ENCODE results near the gene SCN1B. TPM values are rescaled to one million over a fixed set of nuclear protein-coding genes. Genes with fewer than 3 reads are reported as not detected.
"Not testable (repeated sequence)": the region's sequence is repeated elsewhere in the genome, so short reads cannot be mapped to it uniquely, and the experiment has no call there.

Gene SCN1B
- total and polyA plus RNA-seq, 5 donors from 2014 or later: 0.08 to 2.0 (median 0.17) TPM; not detected in 1

DNA sequence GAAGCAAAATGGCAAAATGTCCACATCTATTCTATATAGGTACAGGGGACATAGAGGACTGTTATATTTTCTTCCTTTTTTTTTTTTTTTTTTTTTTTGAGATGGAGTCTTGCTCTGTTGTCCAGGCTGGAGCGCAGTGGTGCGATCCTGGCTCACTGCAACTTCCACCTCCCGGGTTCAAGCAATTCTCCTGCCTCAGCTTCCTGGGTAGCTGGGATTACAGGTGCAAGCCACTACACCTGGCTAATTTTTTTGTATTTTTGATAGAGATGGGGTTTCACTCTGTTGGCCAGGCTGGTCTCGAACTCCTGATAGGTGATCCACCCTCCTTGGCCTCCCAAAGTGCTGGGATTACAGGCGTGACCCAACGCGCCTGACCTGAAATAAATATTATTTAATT is 32.0 kb upstream of the SCN1B start:
- H3K9me3 ChIP-seq (ENCODE audit: control insufficient read depth in 2 of 2, low read length in 2 of 2); H3K27me3 ChIP-seq (ENCODE audit: control insufficient read depth, insufficient read depth, low read length); H3K4me3 ChIP-seq (ENCODE audit: low read depth, low read length); DNase-seq; ATAC-seq (ENCODE audit: low read depth in 2 of 2); H3K36me3 ChIP-seq (ENCODE audit: control insufficient read depth, insufficient read depth, low read length); H3K27me3 Mint-ChIP-seq; H3K9me3 Mint-ChIP-seq: not testable (repeated sequence)
- Mint-ChIP-seq H3K36me3 (peaks cover 13% of the 10 kb centered on the region), H3K4me1 (peaks cover 8 to 69% (median 41%) of the 10 kb centered on the region in 4 donors), H3K27ac (peak overlapping the region; percentile 98), H3K4me3 (peak overlapping the region; percentile 87 to 90 (median 88))
- Histone ChIP-seq H3K4me1 (ENCODE audit: control insufficient read depth, insufficient read depth, low read length, poor library complexity, severe bottlenecking) (peaks cover 73% of the 10 kb centered on the region), H3K27ac (ENCODE audit: insufficient read depth, low read length, poor library complexity, severe bottlenecking) (peak overlapping the region; percentile 90)

- Histone ChIP-seq H3K27me3 (ENCODE audit: control insufficient read depth, insufficient read depth, low read length) (no peaks in the 10 kb centered on the region), H3K4me1 (ENCODE audit: control insufficient read depth, insufficient read depth, low read length, poor library complexity, severe bottlenecking) (peaks cover 80% of the 10 kb centered on the region), H3K36me3 (ENCODE audit: control insufficient read depth, insufficient read depth, low read length) (no peaks in the 10 kb centered on the region), H3K9me3 (ENCODE audit: control insufficient read depth in 2 of 2, low read length in 2 of 2) (no peaks in the 10 kb centered on the region), H3K4me3 (ENCODE audit: low read depth, low read length) (no peak overlapping the region), H3K27ac (ENCODE audit: insufficient read depth, low read length, poor library complexity, severe bottlenecking) (peak overlapping the region; percentile 90)
- no peak for DNase-seq
- Mint-ChIP-seq H3K4me1 (peaks cover 8 to 73% (median 46%) of the 10 kb centered on the region in 4 donors), H3K9me3 (peaks cover 0 to 2% (median 0%) of the 10 kb centered on the region in 7 donors), H3K36me3 (peaks cover 13% of the 10 kb centered on the region), H3K27me3 (peaks cover 5% of the 10 kb centered on the region), H3K27ac (peak overlapping the region; percentile 98), H3K4me3 (peak overlapping the region; percentile 87 to 92 (median 90))
- ATAC-seq (ENCODE audit: low read depth in 2 of 2): no peak
Observed at GRCh38 chr19:34998777-34999497, 31.3 kb upstream of the SCN1B start.

GRCh38 chr19:34999498-35000337 is 30.6 kb upstream of the SCN1B start, which contains the start of gene GRAMD1A:
TSS of gene GRAMD1A (plus strand) at chr19:35000323. CDS start at chr19:35000479, 156 bp downstream.
- H3K4me3 Mint-ChIP-seq: peak within 1 kb of the TSS; percentile 96 to 99 (median 98)
- DNase-seq (peak; percentile 61 to 83 (median 63)), ATAC-seq (ENCODE audit: low read depth in 2 of 2) (peak; percentile 34 to 40)
- H3K27me3 Mint-ChIP-seq: peaks cover 5% of the 10 kb centered on the region
- no peaks in the 10 kb centered on the region for H3K27me3 ChIP-seq (ENCODE audit: control insufficient read depth, insufficient read depth, low read length)
- H3K27ac Mint-ChIP-seq: peak within 1 kb of the TSS; percentile 98 to 100 (median 98)
- H3K4me1 Mint-ChIP-seq: peaks cover 8 to 79% (median 52%) of the 10 kb centered on the region in 4 donors
- H3K36me3 ChIP-seq (ENCODE audit: control insufficient read depth, insufficient read depth, low read length): no peaks in the 10 kb centered on the region
- peak within 1 kb of the TSS; percentile 81 for H3K4me3 ChIP-seq (ENCODE audit: low read depth, low read length)
- peaks cover 17% of the 10 kb centered on the region for H3K36me3 Mint-ChIP-seq
- H3K4me1 ChIP-seq (ENCODE audit: control insufficient read depth, insufficient read depth, low read length, poor library complexity, severe bottlenecking): peaks cover 88% of the 10 kb centered on the region
- no peaks in the 10 kb centered on the region for H3K9me3 ChIP-seq (ENCODE audit: control insufficient read depth in 2 of 2, low read length in 2 of 2)
- peak within 1 kb of the TSS; percentile 90 for H3K27ac ChIP-seq (ENCODE audit: insufficient read depth, low read length, poor library complexity, severe bottlenecking)
- H3K9me3 Mint-ChIP-seq: peaks cover 0 to 2% (median 0%) of the 10 kb centered on the region in 7 donors

DNA sequence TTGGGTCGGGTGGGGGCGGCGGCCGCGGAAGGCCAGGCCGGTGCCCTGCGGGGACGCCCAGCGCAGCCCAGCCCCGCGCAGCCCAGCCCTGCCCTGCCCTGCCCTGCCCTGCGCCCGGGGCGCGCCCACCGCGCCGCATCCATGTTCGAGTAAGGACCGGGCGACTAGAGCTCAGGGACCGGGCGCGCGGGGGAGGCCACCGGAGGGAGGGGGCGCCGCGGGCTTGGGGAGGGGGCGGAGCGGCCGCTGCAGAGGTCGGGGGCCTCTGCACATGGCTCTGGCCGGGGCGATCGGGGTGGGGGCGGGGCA is 30.0 kb upstream of the SCN1B start:
- H3K4me3 Mint-ChIP-seq: peak overlapping the region in 2 of 4 donors; percentile 38 to 87
- peaks cover 17% of the 10 kb centered on the region for H3K36me3 Mint-ChIP-seq
- DNase-seq (no peak), ATAC-seq (ENCODE audit: low read depth in 2 of 2) (peak in 1 of 2 donors; percentile 8)
- H3K4me1 Mint-ChIP-seq: peaks cover 8 to 82% (median 52%) of the 10 kb centered on the region in 4 donors
- peaks cover 5% of the 10 kb centered on the region for H3K27me3 Mint-ChIP-seq
- H3K27me3 ChIP-seq (ENCODE audit: control insufficient read depth, insufficient read depth, low read length): no peaks in the 10 kb centered on the region
- H3K9me3 ChIP-seq (ENCODE audit: control insufficient read depth in 2 of 2, low read length in 2 of 2): no peaks in the 10 kb centered on the region
- peak overlapping the region in 1 of 3 donors; percentile 98 for H3K27ac Mint-ChIP-seq
- peaks cover 91% of the 10 kb centered on the region for H3K4me1 ChIP-seq (ENCODE audit: control insufficient read depth, insufficient read depth, low read length, poor library complexity, severe bottlenecking)
- H3K9me3 Mint-ChIP-seq: peaks cover 0 to 2% (median 0%) of the 10 kb centered on the region in 7 donors
- peak overlapping the region; percentile 90 for H3K27ac ChIP-seq (ENCODE audit: insufficient read depth, low read length, poor library complexity, severe bottlenecking)
- H3K36me3 ChIP-seq (ENCODE audit: control insufficient read depth, insufficient read depth, low read length): peaks cover 2% of the 10 kb centered on the region
- no peak overlapping the region for H3K4me3 ChIP-seq (ENCODE audit: low read depth, low read length)

GRCh38 chr19:35000647-35001501 is 29.4 kb upstream of the SCN1B start:
- no peaks in the 10 kb centered on the region for H3K27me3 ChIP-seq (ENCODE audit: control insufficient read depth, insufficient read depth, low read length)
- peaks cover 17% of the 10 kb centered on the region for H3K36me3 Mint-ChIP-seq
- peak overlapping the region; percentile 95 to 100 (median 98) for H3K27ac Mint-ChIP-seq
- DNase-seq (peak; percentile 54 to 85 (median 71)), ATAC-seq (ENCODE audit: low read depth in 2 of 2) (peak; percentile 60 to 67)
- H3K27ac ChIP-seq (ENCODE audit: insufficient read depth, low read length, poor library complexity, severe bottlenecking): peak overlapping the region; percentile 90
- peak overlapping the region; percentile 96 to 99 (median 98) for H3K4me3 Mint-ChIP-seq
- H3K4me3 ChIP-seq (ENCODE audit: low read depth, low read length): peak overlapping the region; percentile 81
- peaks cover 7% of the 10 kb centered on the region for H3K36me3 ChIP-seq (ENCODE audit: control insufficient read depth, insufficient read depth, low read length)
- peaks cover 8 to 83% (median 52%) of the 10 kb centered on the region in 4 donors for H3K4me1 Mint-ChIP-seq
- peaks cover 5% of the 10 kb centered on the region for H3K27me3 Mint-ChIP-seq
- H3K9me3 ChIP-seq (ENCODE audit: control insufficient read depth in 2 of 2, low read length in 2 of 2): no peaks in the 10 kb centered on the region
- H3K4me1 ChIP-seq (ENCODE audit: control insufficient read depth, insufficient read depth, low read length, poor library complexity, severe bottlenecking): peaks cover 85% of the 10 kb centered on the region
- no peaks in the 10 kb centered on the region for H3K9me3 Mint-ChIP-seq

- no peak for DNase-seq
- no peaks in the 10 kb centered on the region for H3K27me3 ChIP-seq (ENCODE audit: control insufficient read depth, insufficient read depth, low read length)
- H3K36me3 ChIP-seq (ENCODE audit: control insufficient read depth, insufficient read depth, low read length): peaks cover 13% of the 10 kb centered on the region
- Mint-ChIP-seq H3K4me1 (peaks cover 6 to 82% (median 55%) of the 10 kb centered on the region in 4 donors), H3K9me3 (no peaks in the 10 kb centered on the region), H3K27me3 (peaks cover 3% of the 10 kb centered on the region), H3K36me3 (peaks cover 21% of the 10 kb centered on the region), H3K4me3 (peak overlapping the region; percentile 96 to 99 (median 98)), H3K27ac (peak overlapping the region; percentile 76 to 98 (median 95))
- peaks cover 73% of the 10 kb centered on the region for H3K4me1 ChIP-seq (ENCODE audit: control insufficient read depth, insufficient read depth, low read length, poor library complexity, severe bottlenecking)
- ATAC-seq (ENCODE audit: low read depth in 2 of 2): no peak
- peak overlapping the region; percentile 82 for H3K4me3 ChIP-seq (ENCODE audit: low read depth, low read length)
- no peaks in the 10 kb centered on the region for H3K9me3 ChIP-seq (ENCODE audit: control insufficient read depth in 2 of 2, low read length in 2 of 2)
- peak overlapping the region; percentile 90 for H3K27ac ChIP-seq (ENCODE audit: insufficient read depth, low read length, poor library complexity, severe bottlenecking)
Observed at GRCh38 chr19:35002037-35002535, 28.2 kb upstream of the SCN1B start.

Data from CD4-positive, CD25-positive, alpha-beta regulatory T cell (primary cell).